Astrocyte (in vitro differentiated cells and primary cell): ENCODE data around the gene CUEDC1.

Source experiments
- CTCF ChIP-seq: IDR thresholded peaks from 2 replicates; pipeline ENCODE4 v1.5.1; 2011; ENCODE audit warnings: low read depth, mild to moderate bottlenecking, inconsistent platforms, low read length, moderate library complexity; ENCODE audit not compliant: insufficient read depth
- EZH2 ChIP-seq: IDR thresholded peaks from 2 replicates; pipeline ENCODE4 v1.6.1; 2012; ENCODE audit warnings: mild to moderate bottlenecking, low read length, inconsistent platforms; ENCODE audit not compliant: insufficient read depth

GRCh38 chr17:57997085-57997809, 42.0 kb upstream of the CUEDC1 start:
- TF ChIP-seq EZH2 (no peak), CTCF (no peak)
